ENCODE measurements around the gene LDLRAD4.

Gene LDLRAD4

DNA sequence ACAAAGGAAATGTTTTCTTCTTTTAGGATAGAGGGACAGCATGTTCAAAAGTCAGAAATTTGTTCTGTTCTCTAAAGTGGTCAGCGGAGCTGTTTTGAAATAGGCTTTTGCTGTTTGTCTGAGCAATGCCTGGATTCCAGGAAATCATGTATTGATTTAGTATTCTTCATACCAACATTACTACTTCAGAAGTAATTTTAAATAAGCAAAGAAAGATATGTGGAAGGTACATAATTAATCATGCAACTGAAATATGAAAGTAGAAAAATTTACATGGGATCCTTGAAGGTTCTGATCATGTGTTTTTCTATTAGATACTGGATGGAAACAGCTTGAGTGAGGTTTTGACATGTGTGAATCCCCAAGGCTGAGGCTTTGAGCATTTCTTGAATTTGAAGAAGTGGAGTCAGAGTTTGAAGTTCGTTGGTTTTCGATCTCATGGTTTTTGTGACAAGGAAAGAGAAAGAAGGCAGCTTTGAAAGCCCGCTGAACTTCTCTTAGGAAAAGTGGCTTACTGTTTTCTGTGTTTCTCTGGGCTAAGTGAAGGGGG, 220.0 kb downstream of the LDLRAD4 start:
- no peak for FAIRE-seq

DNA sequence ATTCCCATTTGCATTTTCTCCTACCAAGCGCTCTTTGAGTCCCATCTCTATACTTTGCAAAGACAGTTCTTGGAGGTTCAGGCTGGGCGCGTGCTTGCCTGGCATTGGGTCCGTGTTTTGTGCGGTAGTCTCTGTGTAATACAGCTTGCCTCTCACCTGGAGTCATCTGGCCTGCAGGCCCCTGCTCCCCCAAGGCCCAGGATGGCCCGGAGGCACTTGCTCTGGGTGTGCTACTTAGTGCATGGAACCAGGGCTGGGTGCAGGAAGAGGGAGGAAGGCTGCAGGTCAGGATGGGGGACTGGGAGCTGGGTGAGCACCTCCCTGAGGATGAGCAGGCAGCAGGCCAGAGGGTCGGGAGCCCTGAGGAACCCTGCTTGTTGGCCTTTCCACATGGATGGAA, 220.9 kb downstream of the LDLRAD4 start:
- FAIRE-seq = no peak

DNA sequence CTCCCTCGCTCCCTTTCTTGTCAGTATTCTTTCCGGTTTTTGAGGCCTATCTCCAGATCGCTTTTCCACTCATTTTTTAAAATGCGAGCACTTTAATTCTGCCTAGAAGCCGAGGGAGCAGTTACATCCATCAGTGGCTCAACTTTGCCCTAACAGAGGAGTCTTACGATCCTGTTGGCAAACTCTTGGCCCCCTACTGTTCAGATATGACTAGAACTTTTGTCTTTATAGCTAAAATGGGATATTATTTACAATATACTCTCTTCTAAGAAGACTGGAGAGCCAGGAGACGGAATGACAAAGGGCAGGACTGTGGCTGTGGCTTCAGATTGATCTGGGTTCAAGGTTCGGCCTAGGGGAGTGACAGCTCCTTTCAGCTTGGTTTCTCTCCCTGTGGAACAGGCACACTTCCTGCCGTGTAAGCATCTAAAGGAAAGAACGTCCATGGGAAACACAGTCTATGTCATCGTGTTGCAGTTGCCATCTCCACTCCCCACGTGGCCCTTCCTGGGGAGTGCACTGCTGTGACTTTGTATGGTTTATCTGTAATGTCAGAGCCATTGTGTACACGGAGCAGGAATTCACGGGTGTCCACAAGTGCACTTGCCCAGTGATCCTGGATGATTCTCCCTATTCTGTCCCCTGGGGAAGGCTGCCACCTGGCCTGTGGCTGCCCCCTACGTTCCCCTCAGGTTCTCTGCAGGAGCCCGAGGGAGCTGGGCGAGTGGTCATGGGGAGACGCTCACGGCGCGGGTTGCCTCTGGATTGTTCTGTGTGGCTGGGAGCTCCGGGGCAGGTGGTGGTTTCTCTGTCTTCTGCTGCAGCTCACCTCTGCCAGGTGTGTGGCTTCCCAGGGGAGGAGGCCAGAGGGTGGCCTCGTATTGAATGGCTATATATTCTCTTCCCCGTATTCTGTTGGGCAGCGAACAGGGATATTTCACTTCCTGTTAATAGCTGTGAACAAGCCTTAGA, 222.0 kb downstream of the LDLRAD4 start:
- no peak for FAIRE-seq

DNA sequence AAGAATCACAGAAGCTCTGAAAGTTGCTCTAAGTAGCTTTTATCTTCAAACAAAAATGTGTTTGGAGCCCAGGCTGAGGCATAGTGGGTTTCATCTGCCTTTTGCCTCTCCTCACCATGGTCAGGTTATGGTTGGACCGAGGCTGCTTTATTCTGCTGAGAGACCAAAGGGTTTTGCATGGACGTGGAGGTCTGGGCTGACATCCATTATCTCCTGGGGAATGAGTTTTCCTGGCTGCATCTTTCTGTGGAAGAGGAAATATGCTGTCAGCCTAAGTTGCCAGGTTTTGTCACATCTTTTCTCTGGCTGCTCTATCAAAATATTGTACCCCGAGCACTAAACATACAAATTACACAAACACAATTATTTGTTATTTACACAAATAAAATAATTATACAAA, 223.2 kb downstream of the LDLRAD4 start:
- FAIRE-seq = no peak

DNA sequence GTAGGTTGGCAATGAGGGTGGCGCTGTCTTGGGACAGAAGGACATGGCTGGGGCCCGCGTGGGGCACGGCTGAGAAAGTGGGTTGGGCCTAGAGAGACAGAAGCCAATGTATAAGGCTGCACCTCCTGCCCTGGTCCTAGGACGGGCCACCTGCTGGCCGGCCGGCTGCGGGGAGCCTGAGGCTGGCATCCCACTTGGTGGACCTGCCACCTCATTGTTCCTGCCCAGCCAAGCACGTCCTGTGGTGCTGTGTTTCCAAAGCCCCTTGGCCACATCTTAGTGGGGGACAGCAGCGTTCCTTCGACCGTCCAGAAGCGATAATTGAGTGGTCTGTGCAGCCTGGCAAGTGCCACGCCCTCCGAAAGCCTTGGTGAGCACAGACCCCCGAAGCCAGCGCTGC, 223.9 kb downstream of the LDLRAD4 start:
- no peak for FAIRE-seq

DNA sequence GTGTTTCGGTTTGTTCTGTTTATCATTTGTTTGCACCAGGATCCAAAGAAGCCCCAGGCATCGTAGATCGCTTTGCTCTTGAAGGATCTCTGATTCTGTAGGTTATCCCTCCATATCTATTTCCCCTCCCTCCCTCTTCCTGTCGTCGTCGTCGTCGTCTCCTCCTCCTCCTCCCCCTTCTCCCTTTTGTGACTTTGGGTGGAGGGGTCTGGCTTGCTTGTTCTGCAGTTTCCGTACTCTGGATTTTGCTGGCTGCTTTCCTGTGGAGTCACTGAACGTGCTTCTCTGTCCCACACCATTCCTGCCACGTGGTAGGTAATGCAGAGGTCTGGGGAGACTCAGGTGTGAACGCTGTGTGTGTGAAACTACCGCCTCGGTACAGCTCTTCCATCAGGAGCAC, 225.0 kb downstream of the LDLRAD4 start:
- no peak for FAIRE-seq

DNA sequence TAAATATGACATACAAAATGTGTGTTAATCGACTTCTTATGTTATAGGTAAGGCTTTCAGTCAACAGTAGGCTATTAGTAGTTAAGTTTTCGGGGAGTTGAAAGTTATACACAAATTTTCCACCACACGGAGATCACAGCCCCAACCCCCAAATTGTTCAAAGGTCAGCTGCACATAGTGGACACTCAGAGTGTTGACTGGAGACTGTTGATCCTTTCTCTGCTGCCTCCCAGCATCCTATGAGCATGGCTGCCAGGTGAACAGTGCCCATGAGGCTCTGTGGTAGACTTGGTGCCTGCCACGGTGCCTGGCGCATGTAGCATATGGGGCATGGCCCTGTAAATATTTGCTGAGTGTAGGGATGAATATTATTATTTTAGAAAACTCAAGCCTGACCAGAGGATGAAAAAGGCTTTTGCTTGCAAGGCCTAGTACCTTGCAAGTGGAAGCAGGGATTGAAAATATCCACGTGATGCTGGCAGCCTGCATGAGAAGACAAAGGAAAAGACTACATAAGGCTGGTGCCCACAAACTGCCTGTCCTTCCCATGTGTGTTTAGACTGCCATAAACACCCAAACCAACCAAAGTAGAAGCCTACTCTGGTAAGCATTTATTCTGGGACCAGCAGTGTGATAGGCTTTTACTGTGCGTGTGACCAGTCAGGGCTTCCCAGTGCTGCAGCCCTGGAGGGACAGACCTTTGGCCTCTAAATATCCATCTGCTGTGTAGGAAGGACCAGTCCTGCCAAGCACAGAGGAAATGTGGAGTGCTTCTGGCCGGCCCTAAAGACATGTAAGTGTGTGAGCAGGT, 226.1 kb downstream of the LDLRAD4 start:
- no peak for FAIRE-seq

DNA sequence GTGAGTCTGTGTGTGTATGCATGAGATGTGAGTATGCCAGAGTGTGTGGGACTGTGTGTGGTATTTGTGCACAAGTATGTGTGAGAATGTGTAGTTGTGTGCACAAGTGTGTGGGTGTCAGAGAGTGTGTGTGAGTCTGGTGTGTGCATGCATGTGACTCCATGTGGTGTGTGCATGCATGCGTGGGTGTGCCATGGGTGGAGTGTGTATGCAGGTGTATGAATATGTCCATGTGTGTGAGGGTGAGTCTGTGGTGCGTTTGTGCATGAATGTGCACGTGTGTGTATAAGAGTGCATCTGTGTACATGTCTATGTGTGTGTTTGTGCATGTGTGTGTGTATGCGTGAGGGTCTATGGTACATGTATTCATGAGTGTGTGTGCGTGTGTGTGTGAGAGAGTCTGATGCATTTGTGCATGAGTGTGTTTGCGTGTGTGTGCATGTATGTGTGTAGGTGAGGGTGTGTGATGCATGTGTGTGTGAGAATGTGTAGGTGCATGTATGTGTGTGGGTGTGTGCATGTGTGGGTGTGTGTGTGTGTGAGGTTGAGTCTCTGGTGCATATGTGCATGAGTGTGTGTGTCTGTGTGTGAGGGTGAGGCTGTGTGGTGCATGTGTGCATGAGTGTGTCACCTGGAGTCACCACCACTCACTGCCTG, 226.8 kb downstream of the LDLRAD4 start:
- FAIRE-seq = no peak

DNA sequence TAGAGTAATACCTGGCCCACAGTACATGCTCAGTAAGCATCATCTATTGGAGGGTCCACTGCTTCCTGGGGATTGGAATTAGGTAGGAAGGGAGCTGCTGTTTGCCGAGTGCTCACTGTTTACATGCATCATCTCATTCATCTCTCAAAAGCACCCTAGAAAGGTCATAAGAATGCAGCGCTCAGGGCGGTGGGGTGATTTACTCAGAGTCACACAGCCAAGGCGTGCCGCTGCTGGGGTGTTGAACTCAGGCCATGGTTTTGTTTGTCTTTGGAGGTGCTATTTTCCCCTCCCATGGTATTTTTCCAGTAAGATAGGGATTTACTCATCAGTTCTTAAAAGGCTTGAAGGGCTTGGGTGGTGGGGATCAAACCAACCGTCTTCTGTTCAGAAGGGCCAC, 227.5 kb downstream of the LDLRAD4 start:
- no peak for FAIRE-seq

DNA sequence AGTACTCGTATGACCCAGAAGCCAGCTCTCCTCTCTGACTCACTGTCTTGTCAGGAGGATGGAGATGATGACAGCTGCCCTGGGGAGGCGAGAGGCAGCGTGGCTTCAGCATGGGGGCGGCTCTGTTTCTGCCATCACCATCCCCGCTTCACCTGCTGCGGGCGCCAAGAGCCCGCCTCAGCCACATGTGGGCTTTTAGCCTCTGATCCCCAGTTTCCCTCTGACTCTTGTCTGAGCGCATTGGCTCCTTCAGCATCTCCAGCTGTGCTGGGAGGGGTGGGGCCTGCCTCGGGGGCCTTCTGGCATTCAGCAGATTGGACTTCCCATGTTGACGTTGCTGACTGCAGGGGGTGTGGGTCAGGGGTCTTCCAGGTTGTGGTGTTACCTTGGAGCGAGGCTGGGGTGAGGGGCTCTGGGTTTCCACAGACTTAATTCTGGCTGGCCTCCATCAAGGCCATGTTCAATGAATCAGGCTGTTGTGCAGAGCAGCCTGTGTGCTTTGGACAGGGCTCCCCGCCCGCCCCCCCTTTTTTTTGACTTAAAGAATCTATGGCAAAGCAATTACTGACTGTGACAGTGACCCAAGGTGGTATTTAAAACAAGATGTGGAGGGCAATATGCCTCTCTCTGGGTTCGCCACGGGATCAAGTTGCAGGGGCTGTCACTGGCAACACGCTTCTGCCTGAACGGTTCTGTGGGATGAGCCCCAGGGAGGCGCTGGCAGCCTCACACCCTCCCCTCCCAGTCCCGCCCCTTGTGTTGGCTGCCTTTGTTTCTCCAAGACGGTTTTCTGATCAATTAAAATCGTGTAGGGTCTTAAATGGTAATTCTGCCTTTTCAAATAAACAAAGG, 228.3 kb downstream of the LDLRAD4 start:
- FAIRE-seq = no peak

DNA sequence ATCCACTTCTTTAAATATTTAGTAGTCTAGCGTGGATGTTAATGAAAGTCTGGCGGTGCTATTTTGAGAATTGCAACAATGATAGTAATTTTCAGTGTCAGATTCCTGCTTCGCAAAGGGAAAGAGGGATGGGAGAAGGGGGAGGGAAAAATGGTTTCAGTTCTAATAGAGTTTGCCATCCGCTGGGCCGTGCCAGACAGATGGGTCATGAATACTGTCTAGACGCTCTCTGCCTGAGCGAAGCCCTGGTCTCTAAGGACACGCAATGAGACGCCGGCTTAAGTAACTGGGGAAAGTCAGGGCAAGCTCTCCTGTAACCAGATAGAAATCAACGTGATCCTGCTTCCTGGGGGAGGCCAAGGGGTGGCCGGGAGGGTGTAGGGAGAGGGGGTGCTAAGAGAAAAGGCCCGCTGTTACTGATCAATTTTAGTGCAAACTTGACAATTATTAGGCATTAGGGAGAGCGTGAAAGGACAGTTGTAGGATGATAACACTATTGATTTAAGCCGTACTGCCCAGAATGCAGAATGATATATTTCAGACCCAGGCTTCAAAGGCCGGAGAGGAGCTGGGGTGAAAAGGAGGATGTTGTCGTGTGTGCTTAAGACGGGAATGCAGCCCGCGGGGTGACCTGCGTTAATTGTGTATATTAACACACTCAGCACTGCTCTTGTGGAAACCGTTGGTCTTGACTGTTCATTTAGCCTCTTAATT, 229.2 kb downstream of the LDLRAD4 start:
- FAIRE-seq = no peak

DNA sequence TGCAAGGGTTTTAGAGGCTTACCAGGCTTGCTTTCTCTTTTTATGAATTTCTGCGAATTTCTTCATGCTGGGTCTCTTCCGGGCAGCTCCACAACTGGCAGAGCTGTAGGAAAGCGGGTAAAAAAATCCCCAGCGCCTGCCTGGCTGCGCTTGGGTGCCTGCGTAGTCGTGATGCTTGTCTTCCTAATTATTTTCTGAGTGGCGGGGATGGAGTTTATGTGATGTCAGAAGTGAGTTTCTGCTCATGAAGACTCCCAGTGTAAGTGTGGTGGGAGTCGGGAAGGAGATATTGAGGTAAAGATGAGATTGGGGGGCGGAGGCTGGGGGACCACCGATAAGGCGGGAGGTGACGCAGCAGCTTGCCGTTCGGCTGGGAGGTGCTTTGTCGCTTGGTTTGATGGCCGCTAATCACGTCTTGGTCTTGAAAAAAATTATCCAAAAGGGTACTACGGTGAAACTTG, 229.8 kb downstream of the LDLRAD4 start:
- FAIRE-seq = no peak

DNA sequence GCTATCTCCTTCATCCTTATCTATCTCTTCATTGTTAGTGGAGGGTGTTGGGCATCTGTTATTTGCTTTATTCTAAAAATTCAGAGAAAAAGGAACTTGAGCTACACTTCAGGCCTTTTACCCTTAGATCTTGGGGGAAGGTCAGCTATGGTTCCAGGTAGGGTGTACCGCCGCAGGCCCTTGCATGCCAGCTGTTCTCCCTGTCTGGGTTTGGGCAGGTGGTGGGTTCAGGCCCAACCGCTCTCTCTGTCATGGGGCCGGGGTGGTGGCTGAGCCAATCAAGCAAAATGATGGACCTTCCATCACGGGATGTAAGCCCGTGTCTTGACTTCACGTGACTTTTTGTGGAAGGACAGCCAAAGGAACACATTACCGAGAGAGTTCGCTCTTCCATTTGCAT, 231.1 kb downstream of the LDLRAD4 start:
- no peak for FAIRE-seq

DNA sequence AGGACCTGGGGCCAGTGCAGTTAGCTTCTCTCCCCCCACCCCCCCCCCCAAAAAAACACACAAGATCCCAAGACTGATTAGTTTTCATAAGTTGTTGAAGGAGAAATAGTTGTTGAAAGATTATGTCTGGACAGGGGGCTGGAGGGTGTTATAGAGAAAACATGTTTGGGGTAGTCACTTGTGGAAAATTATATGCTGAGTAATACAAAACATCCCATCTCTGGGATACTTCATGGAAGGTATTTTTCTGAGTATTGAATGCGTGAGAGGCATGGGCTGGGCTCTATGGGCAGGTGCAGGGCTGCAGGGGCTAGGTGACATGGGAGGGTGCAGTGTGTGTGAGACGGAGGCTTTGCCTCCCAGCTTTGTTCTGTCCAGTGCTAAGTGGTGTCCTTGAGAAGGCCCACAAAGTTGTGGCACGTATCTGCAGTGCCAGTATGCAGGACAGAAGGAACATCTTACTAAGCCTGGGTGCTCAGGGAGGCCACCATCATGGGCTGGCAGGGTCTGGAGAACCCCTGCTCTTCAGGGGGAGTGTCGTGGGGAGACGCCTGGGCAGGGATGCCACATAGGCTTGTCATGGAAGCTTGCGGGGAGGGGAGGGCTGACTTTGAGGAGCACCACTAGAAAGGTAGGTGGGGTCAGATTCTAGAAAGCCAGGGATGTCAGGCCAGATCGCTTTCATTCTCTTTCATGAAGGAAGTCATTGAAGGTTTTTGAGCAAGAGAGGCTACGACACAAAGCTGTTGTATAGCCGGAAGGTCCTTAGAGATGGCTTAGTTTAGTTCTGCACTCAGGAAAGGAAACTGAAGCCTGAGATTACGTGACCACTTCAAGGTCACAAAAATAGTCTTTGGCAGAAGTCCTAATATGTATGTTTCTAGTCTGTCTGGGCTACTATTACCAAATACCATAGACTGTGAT, 232.0 kb downstream of the LDLRAD4 start:
- FAIRE-seq = no peak

DNA sequence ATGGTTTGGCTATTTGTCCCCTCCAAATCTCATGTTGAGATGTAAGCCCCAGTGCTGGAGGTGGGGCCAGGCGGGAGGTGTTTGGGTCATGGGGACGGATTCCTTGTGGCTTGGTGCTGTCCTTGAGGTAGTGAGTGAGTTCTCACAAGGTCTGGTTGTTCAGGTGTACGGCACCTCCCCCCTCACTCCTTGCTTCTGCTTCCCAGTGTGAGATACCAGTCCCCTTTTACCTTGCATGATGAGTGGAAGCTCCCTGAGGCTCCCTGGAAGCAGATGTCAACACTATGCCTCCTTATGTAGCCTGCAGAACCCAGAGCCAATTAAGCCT, 232.6 kb downstream of the LDLRAD4 start:
- no peak for FAIRE-seq

DNA sequence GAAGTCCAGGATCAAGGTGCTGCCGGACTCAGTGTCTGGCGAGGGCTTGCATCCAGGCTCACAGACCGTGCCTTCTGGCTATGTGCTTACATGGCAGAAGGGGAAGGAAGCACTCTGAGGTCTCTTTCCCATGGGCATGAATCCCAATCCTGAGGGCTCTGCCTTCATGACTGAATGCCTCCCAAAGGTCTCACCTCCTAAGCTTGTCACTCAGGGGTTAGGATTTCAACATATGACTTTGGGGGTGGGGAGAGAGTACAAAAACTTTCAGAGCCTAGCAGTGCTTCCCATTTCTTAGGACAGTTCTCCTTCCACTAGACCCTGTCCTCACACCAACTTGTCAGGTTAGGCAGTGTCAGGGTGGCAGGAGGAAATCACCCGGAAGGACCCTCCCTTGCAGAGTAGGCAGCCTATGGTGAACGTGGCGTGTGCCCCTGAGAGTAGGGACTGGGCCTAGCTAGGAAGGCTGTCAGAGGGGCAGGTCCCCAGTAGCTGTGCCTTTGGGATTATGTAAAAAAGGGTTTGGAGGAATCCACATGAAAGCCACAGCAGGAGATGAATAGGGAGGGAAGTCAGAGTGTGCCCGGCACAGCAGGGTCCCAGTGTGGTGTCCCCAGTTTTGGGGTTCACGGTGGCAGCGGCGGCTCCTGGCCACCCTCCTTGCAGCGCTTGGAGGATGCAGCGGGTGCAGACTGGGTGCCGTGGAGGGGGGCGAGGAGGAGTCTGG, 233.3 kb downstream of the LDLRAD4 start:
- no peak for FAIRE-seq

DNA sequence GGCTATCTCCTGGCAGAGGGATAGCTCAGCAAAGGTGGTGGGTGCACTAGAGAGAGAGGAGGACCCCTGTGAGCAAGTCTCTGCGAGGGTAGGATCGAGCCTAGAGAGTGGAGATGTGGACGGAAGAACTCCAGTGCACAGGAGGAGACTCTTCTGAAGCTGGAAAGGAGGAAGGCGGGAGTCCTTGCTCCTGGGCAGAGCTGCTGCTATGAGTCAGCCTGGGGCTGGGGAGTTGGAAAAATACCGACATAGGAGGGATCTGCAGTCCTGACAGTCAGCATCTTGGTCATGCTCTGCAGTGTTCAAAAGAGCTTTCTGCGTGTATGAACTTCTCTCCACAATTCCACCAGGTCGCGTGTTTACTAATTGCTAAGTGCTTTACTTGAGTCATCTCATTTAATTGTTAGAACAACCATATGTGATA, 233.8 kb downstream of the LDLRAD4 start:
- no peak for FAIRE-seq

DNA sequence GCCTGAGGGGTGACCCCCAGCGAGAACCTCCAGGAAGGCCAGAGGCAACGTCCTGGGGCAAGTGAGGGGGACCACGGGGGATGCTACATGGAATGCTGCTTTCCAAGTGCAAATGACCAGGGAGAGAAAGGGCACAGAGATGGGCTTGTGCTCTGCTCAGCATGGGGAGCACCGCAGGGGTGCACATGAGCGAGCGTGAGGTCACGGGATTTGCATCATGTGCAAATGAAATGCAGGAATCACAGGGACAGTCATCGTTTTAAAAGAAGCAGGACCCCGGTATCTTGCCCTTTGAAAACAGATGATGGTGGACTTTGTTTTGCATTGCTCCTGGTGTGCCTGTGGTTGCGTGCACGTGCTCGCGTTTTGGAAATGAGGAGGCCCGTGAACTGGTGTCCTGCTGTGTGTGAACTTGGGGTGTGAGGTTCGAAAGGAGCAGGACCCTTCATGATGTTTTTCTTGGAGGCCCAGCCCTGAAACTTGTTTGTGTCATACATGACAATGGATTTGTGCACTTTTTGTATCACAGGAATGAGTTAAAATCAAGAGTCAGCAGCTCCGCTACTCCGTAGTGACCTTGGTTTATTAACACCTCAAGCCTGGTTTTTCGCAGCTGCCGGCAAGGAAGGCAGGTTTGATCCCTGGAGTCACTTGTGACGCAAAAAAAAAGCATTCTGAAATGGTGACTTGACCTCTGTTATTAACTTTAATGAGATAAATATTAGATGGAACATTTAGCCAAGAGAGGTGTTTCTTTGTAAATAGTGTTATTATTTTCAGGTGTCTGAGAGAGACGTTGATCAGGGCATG, 234.5 kb downstream of the LDLRAD4 start:
- FAIRE-seq = no peak

DNA sequence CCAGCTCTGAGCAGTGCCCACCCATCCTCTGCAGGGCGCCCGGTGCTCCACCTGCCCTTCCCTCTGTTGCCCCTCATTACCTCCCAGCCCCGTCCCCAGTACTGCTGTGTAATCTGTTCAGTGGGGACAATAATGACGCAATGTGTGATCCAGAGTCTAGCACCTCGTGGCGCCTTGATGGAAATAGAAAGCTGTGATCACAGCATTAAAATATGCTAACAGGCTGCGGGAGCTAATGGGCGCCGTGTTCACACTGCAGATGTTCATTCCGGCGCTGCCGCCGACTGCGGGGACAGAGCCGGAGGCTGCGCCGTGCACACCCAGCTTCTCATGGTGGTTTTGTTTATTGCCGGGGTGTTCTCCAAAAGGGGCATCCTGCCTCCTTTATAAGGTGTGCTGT, 235.2 kb downstream of the LDLRAD4 start:
- FAIRE-seq = no peak

Measured in endometrium (tissue), 2 donors.